GM19193 (cell line): ENCODE results near the gene EIF2S3B.

Source experiments
- POLR2A ChIP-seq: IDR thresholded peaks from 4 replicates; pipeline ENCODE4 v1.6.1; 2011; ENCODE audit not compliant: insufficient read depth, insufficient read length; ENCODE audit errors: extremely low read depth

The EIF2S3B gene

DNA sequence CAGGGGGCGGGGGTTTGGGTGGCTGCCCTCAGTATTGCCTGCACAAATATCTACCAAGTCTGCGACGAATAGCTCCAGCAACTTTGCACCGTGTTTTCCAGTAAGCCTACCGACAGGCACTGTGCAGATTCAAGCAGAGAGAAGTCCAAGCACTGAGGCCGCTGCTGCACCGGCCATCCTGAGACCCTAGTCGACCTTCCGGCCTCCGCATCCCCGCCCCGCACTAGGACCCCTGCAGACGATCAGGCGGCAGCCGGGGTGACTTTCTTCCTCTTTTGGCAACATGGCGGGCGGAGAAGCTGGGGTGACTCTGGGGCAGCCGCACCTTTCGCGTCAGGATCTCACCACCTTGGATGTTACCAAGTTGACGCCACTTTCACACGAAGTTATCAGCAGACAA lies at the start of gene EIF2S3B:
TSS of gene EIF2S3B (plus strand) at position 271 of the 400 bp plus-strand sequence. CDS start at position 284, 13 bp downstream.
- TF ChIP-seq POLR2A = no peak

DNA sequence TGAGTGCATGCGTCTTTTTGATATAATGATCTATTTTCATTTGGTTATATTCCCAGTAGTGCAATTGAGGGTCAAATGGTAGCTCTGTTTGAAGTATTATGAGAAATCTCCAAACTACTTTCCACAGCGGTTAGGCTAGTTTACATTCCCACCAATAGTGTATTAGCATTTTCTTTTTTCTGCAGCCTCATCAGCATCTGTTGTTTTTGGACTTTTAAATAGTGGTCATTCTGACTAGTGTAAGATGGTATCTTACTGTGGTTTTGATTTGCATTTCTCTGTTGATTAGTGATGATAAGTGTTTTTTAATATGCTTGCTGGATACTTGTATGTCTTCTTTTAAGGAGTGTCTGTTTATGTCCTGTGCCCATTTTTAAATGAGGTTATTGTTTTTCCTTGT lies 48.8 kb upstream of the EIF2S3B start:
- TF ChIP-seq POLR2A = no peak

DNA sequence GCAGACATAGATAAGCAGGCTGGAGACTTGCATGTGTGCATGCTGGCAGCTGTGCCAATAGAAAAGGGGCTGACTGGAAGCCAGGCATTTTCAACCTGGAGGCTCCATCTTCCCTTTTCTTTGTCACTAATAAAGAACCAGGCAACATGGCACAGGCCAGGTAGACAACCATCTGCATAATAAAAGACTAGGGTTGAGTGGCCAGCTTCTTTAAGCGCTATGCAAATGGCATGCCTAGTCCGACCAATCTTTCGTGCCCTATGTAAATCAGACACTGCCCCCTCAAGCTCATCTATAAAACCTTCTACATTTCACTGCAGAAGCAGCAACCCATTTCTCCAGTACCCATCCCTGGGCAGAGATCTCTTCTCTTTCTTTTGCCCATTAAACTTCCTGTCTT lies 47.9 kb upstream of the EIF2S3B start:
- no peak for TF ChIP-seq POLR2A

DNA sequence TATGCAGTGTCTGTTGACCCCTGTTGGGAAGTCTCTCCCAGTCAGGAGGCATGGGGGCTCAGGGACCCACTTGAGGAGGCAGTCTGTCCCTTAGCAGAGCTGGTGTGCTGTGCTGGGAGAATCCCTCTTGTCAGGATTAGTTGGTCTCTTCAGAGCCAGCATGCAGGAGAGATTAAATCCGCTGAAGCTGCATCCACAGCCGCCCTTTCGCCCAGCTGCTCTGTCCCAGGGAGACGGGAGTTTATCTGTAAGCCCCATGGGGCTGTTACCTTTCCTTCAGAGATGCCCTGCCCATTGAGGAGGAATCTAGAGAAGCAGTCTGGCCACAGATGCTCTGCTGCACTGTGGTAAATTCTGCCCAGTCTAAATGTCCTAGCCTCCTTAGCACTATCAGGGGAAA lies 39.4 kb upstream of the EIF2S3B start:
- TF ChIP-seq POLR2A = no peak

DNA sequence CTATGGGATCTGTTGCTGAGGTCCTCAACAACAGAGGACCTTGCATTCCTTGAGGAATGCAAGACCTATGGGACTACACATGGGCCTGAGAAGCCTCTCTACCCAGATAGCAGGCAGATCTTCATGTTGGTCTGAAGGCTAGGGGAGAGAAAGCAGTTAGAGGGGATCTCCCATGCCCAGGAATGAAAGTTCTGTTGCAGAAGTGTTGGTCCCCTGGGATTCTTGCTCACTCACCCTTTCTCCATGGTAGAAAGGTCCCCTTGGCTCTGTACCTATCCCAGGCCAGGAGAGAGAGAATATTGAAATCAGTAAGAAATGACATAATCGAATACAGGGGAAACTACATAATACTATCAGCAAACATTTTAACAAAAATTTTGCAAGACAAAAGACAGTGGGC lies 36.0 kb upstream of the EIF2S3B start:
- TF ChIP-seq POLR2A = no peak

DNA sequence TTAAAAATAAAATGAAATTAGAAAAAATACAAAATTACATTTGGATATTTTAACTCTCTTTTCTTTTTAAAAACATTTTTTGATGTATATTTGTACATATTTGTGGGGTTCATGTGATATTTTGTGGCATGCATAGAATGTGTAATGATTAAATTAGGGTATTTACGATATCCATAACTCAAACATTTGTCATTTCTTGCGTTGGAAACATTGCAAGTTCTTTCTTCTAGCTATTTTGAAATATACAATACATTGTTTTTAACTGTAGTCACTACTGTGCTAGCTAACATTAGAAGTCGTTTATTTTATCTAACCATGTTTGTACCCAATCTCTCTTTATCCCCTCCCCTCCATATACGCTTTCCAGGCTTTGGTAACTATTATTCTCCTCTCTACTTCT lies 13.9 kb upstream of the EIF2S3B start:
- no peak for TF ChIP-seq POLR2A

DNA sequence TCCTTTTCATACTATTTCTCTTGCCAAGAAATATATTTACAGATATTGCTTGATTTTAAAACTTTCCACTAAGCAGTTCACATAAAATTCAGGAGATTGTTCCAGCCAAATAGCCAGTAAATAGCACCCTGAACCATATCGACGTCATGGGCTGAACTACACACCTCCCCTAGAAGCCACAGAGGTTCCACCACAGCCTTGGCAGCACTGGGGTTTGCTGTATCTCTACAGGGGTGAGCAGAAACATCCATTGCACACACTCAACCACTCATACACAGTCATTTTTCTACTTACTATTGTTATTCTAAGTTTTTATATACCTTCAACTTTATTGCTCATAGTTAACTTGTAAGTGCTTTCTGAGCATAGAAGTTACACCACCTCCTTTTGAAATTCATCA lies 8.1 kb upstream of the EIF2S3B start:
- TF ChIP-seq POLR2A = no peak

DNA sequence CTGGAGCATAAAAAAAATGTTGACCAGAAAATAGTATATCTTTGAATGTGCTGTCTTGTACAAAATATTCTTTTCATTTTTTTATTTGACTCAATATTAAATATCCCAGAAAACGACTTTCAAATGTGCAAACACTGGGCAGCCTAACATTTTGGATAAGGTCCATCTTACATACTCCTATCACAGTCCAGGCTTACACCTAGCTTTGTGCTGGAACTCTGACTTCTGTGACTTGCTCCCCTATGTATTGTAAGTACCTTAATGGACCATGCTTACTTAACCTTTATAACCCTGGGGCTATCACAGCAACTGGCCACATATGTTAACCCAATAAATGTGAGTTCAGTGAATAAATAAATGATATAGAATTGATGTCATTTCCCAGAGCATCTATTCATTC lies 7.6 kb upstream of the EIF2S3B start:
- TF ChIP-seq POLR2A = no peak

DNA sequence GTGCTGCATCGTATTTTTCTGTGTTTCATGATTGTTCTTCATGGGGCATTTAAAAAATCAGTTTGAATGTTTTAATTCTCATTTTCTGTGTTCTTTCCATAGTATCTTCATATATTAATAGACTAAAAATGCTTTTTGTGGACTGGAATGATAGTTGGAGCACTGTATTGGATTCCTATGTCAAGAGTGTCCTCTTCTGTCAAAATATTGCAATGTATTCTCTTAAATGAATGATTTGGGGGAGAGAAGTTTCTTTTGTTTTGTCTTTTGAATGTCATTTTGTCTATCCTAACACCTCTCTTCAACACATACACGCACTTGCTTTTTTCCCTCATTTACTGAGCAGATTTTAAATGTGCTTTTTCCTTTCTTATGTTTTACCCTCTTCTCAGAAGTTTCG lies 4.7 kb upstream of the EIF2S3B start:
- TF ChIP-seq POLR2A = no peak

DNA sequence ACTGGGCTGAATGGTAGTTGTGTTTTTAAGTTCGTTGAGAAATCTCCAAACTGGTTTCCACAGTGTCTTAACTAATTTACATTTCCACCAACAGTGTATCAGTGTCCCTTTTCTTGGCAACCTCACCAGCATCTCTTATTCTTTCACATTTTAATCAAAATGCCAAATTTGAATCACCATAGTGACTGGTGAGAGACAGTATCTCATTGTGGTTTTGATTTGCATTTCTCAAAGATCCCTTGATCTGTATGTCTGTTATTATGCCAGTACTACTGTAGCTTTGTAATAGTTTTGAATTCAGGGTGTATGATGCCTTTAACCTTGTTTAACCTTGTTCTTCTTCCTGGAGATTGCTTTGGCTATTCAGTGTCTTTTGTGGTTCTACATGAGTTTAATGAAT lies 2.2 kb upstream of the EIF2S3B start:
- no peak for TF ChIP-seq POLR2A

DNA sequence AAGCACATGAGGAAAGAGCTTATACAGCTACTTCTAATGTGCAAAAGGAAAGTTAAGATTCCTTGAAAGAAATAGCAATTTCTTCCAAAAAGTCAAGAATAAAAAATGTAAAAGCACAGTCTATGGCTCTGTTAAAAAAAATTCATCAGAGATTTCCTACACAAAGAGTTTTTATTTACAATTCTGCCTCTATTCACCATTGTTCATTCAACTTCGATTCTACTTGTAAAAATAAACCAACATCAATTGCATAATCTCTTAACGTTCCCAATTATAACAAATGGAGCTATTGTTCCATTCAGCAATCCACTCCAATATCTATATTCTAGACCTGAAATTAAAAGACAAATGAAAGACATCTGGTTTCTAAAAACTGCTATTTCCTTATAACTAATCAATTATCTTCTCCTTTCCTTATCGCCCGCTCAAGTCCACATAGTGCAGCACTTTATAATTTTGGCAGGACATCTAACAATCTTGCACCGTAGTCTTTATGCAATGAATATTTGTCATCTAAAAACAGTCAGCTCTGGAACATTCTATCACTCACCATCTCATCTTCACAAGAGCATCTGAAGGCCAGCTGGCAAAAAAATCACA lies 6.2 kb downstream of the EIF2S3B start:
- TF ChIP-seq POLR2A = no peak

DNA sequence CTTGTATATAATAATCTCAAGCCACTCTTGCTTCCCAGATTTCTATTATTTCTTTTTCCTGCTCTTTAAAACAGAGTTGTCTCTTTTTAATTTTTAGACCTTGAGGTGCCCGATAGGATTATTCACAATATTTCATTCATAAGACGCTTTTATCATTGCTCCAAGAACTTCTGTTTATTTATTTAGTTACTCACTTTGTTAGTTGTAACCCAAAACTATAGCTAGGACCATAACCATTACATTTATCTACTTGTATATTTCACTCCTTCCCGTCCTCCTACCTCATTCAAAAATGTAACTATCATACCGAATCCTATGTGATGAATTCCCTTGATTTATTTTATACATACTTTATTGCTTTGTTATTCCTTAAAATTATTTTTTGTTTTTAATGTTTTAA lies 7.1 kb downstream of the EIF2S3B start:
- TF ChIP-seq POLR2A = no peak

DNA sequence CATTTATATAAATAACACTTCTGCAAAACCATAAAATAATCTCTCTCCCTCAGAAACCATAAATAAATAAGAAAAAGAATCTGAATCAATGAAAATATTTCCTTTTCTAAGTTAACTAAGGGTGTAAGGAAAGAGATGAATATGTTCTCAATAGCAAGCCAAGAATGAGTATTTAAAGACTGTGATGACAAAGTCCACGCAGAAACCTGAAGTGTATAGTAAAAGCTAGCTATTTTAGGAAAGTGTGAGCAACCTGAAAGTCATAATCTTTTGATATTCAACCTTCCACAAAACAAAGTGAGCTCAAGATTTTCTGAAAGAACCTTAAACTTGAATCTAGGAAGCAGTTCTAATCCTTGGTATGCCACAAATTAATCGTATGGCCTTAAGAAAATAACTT lies 15.9 kb downstream of the EIF2S3B start:
- TF ChIP-seq POLR2A = no peak

DNA sequence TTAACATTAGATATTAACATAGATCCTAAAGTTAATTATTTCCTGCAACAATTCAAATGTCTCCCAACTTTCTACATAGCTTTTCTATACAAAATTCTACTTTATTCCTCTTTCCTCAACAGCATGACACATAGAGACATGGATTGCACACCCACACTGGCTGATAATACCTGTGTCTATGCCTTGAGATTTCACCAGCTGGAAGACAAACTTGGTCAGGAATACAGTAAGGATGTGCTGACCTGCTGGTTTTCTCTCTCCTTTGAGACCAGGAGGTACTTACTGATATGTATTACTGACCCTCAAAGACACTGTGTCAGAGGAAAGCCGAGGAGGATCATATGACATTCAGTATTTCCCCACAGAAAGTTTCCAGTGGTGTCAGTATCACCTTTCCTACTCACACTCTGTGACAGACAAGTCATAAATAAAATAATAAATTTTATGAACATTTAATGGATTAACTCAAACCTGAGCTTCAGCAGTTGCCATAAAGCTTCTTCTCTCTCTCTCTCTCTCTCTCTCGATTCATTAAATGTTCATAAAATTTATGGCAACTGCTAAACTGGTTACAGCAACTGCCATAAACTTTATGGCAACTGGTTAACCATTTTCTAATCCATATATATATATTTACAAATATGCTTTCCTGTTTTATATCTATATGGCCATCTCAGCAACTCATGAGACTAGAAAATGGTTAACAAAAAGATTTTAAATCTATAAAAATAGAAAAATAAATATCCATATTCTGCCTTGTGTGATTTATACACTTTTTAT lies 22.7 kb downstream of the EIF2S3B start:
- no peak for TF ChIP-seq POLR2A

DNA sequence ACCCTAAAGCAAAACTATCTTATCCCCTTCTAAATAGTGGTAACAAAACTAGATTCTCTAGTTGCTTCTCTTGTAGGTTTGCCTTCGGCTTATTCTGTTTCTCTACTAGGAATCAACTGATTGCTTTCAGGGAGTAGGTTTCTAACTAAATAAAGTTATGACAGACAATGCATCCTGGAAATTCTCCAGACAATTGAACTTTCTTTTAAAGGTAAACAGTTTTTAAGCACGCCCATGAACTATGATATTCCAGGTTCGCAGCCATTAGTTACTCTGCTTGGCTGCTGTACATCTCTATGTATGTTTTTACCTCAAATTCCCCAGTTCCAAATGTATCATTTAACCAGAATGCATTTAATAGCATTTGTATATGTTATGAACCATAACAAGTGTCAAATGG lies 23.9 kb downstream of the EIF2S3B start:
- no peak for TF ChIP-seq POLR2A

DNA sequence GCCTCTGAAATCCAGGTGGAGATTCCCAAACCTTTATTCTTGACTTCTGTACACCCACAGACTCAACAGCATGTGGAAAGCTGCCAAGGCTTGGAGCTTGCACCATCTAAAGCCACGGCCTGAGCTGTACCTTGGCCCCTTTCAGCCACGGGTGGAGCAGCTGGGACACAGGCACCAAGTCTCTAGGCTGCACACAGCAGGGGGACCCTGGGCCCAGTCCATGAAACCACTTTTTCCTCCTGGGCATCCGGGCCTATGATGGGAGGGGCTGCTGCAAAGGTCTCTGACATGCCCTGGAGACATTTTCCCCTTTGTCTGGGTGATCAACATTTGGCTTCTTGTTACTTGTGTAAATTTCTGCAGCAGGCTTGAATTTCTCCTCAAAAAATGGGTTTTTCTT lies 32.0 kb downstream of the EIF2S3B start:
- TF ChIP-seq POLR2A = no peak

DNA sequence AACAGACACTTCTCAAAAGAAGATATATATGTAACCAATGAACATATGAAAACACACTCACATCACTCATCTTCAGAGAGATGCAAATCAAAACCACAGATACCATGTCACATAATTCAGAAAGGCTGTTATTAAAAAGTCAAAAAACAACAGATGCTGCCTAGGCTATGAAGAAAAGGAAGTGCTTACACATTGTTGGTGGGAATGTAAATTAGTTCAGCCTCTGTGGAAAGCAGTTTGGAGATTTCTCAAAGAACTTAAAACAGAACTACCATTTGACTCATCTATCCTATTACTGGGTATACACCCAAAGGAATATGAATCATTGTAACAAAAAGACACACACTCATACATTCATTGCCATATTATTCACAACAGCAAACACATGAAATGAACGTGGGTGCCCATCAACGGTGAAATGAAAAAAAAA lies 35.1 kb downstream of the EIF2S3B start:
- no peak for TF ChIP-seq POLR2A

DNA sequence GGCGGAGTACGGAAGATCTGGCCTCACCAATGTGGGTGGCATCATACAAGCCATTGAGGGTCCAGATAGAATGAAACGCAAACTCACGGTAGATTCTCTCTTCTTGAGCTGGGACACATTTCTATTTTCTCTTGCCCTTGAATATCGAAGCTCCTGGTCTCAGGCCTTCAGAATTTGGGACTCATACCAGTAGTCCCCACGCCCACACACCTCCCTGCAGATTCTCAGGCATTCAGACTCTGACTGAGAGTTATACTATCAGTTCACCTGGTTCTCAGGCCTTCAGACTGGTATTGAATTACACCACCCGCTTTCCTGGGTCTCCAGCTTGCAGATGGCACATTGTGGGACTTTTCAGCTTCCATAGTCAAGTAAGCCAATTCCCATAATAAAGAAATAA lies 37.8 kb downstream of the EIF2S3B start:
- no peak for TF ChIP-seq POLR2A

DNA sequence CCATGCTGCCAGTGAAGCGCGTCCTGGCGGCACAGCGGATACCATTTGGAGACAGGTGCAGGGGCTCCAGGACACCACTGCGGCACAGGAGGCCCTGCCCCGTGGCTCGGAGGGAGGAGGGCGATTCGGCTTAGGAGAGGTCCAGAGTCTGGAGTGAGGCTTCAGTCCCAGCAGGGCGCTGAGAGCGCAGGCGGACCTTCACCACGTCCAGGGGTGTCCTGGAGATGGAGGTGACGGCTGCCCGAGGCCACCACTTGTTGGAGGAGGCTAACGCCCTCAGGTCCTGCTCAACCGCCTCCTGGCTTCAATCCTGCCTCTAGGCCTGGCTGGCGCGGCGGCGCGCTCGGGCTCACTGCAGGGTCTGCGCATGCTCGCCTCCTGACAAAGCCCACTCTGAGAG lies 45.7 kb downstream of the EIF2S3B start:
- TF ChIP-seq POLR2A = no peak
